HG02588 (cell line): ENCODE measurements around the gene IRF2BP2.
"Not testable (repeated sequence)": the region's sequence is repeated elsewhere in the genome, so short reads cannot be mapped to it uniquely, and the experiment has no call there.

Source experiments
- ATAC-seq: cut with Tn5 transposase; IDR thresholded peaks from one replicate; pipeline ENCODE4 v1.9.1; 2021; ENCODE audit warnings: mild to moderate bottlenecking, moderate library complexity; ENCODE audit not compliant: unreplicated experiment

The IRF2BP2 gene

GRCh38 chr1:234634922-234635321 is 24.9 kb upstream of the IRF2BP2 start:
- ATAC-seq: not testable (repeated sequence)

GRCh38 chr1:234634387-234634786 is 24.4 kb upstream of the IRF2BP2 start:
- no peak for ATAC-seq

- ATAC-seq: no peak
Observed at GRCh38 chr1:234633246-234634003, 23.4 kb upstream of the IRF2BP2 start.

- ATAC-seq: no peak
Observed at GRCh38 chr1:234632225-234632624, 22.2 kb upstream of the IRF2BP2 start.

GRCh38 chr1:234631721-234632125 is 21.7 kb upstream of the IRF2BP2 start:
- ATAC-seq: no peak

- ATAC-seq: no peak
Observed at GRCh38 chr1:234629026-234629425, 19.0 kb upstream of the IRF2BP2 start.

GRCh38 chr1:234628089-234628488 is 18.1 kb upstream of the IRF2BP2 start:
- no peak for ATAC-seq

GRCh38 chr1:234627009-234627950 is 17.3 kb upstream of the IRF2BP2 start:
- no peak for ATAC-seq

GRCh38 chr1:234626391-234626790 is 16.4 kb upstream of the IRF2BP2 start:
- no peak for ATAC-seq

- ATAC-seq: no peak
Observed at GRCh38 chr1:234624724-234625117, 14.7 kb upstream of the IRF2BP2 start.

- ATAC-seq: no peak
Observed at GRCh38 chr1:234621657-234622335, 11.8 kb upstream of the IRF2BP2 start.

GRCh38 chr1:234621127-234621468 is 11.1 kb upstream of the IRF2BP2 start:
- no peak for ATAC-seq

GRCh38 chr1:234620272-234621126 is 10.5 kb upstream of the IRF2BP2 start:
- no peak for ATAC-seq

GRCh38 chr1:234619794-234620247 is 9.8 kb upstream of the IRF2BP2 start:
- ATAC-seq: no peak

GRCh38 chr1:234619071-234619480 is 9.1 kb upstream of the IRF2BP2 start:
- no peak for ATAC-seq

GRCh38 chr1:234618737-234619049 is 8.7 kb upstream of the IRF2BP2 start:
- no peak for ATAC-seq

GRCh38 chr1:234617986-234618736 is 8.2 kb upstream of the IRF2BP2 start:
- no peak for ATAC-seq

GRCh38 chr1:234617131-234617985 is 7.4 kb upstream of the IRF2BP2 start:
- ATAC-seq: no peak

GRCh38 chr1:234616644-234617043 is 6.7 kb upstream of the IRF2BP2 start:
- no peak for ATAC-seq
